Measurements from ENCODE around the gene KDM2A. TPM values are rescaled to one million over a fixed set of nuclear protein-coding genes. Genes with fewer than 3 reads are reported as not detected.

KDM2A gene
- total RNA-seq, 6 experiments from 2014 or later: 23.8 to 37.1 (median 33.4) TPM

DNA sequence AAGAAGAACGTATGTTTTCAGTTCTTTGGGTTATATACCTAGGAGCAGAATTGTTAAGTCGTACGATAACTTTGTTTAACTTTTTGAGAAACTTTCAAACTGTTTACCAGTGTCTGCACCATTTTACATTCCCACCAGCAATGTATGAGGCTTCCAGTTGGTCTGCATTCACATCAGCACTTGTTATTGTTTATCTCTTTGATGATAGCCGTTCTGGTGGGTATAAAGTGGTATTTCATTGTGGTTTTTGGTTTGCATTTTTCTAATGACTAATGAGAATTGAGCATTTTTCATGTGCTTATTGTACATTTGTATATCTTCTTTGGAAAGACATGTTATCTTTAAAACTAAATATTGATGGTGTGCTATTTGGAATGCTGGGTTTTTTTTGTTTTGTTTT is 59.8 kb downstream of the KDM2A start:
- WGBS (ENCODE audit: insufficient coverage, low coverage, low lambda C conversion rate, missing lambda C conversion rate): 83% methylated on average over 4 of the region's 4 CpGs
- Histone ChIP-seq H3K4me1 (no peaks in the 10 kb centered on the region), H3K9me3 (no peaks in the 10 kb centered on the region), H3K4me3 (no peak overlapping the region), H3K27me3 (no peaks in the 10 kb centered on the region), H3K27ac (no peak overlapping the region), H3K36me3 (peaks cover 2 to 41% (median 14%) of the 10 kb centered on the region in 4 donors)
- no peak for ATAC-seq
- no peak for DNase-seq
- TF ChIP-seq, protein P1, sequence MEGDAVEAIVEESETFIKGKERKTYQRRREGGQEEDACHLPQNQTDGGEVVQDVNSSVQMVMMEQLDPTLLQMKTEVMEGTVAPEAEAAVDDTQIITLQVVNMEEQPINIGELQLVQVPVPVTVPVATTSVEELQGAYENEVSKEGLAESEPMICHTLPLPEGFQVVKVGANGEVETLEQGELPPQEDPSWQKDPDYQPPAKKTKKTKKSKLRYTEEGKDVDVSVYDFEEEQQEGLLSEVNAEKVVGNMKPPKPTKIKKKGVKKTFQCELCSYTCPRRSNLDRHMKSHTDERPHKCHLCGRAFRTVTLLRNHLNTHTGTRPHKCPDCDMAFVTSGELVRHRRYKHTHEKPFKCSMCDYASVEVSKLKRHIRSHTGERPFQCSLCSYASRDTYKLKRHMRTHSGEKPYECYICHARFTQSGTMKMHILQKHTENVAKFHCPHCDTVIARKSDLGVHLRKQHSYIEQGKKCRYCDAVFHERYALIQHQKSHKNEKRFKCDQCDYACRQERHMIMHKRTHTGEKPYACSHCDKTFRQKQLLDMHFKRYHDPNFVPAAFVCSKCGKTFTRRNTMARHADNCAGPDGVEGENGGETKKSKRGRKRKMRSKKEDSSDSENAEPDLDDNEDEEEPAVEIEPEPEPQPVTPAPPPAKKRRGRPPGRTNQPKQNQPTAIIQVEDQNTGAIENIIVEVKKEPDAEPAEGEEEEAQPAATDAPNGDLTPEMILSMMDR (IDR thresholded peaks at IDR 0.05): no peak
- TF ChIP-seq POLR2A (IDR thresholded peaks at IDR 0.05): no peak
- intact Hi-C loops (cut with DNase I): loop anchor here in 1 of 2 donors (10.0 kb wide), 1 partner anchor 54 kb away; no protein-coding TSS in a partner anchor

DNA sequence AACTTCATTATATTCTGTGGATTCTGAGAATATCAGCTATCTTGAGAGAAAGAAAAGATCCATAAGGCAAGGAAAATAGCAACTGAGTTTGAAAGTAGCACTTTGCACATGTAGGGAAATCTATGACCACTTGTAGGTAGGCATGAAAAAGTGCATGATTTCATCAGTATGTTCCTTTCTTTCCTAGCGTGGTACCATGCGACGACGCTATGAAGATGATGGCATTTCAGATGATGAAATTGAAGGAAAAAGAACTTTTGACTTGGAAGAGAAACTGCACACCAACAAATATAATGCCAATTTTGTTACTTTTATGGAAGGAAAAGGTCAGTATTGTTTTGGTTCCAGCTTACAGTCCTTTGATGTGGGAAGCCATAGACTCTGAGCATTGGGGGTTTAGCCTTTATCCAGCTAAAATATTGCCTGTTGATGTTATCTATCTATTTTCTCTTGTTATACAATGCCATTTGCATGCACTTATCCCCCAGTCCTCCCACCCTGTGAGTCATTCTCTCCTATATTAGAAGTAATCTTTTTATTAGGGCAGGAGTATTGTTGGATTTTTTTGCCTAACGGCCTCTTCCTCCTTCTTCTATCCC is 60.9 kb downstream of the KDM2A start:
- H3K36me3 ChIP-seq: peaks cover 2 to 47% (median 14%) of the 10 kb centered on the region in 4 donors

DNA sequence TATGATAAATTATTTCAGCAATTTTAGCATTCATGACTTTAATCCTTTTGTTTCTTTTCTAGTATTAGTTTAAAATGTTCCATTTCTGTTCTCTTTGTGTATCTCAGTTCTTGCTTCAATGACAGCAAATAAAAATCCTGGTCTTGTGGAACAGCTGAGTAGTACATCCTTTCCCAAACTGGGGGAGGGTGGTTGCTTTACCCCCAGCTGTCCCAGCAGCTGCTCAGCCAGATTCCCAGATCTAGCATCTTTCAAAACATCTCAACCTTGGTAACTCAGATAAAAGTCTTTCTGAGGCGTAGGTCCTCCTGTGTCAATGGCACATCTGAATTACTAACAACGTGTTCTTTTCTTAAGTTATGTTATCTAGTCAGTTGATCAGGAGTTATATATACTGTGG is 75.0 kb downstream of the KDM2A start:
- Histone ChIP-seq H3K4me3 (no peak overlapping the region), H3K27ac (no peak overlapping the region), H3K36me3 (no peaks in the 10 kb centered on the region), H3K9me3 (no peaks in the 10 kb centered on the region), H3K4me1 (peaks cover 0 to 5% (median 2%) of the 10 kb centered on the region in 4 donors), H3K27me3 (no peaks in the 10 kb centered on the region)
- ATAC-seq (no peak), DNase-seq (no peak)
- intact Hi-C loops (cut with DNase I): no loop called here
- 87% methylated on average over 2 of the region's 2 CpGs for WGBS (ENCODE audit: insufficient coverage, low coverage, low lambda C conversion rate, missing lambda C conversion rate)
- TF ChIP-seq, protein P1 (IDR thresholded peaks at IDR 0.05): no peak
- no peak for TF ChIP-seq POLR2A (IDR thresholded peaks at IDR 0.05)

More for the DNA sequence above, 60.9 kb downstream of the KDM2A start:
- 83% methylated on average over 5 of the region's 5 CpGs for WGBS (ENCODE audit: insufficient coverage, low coverage, low lambda C conversion rate, missing lambda C conversion rate)
- TF ChIP-seq, protein P1 (IDR thresholded peaks at IDR 0.05): no peak
- no peak for TF ChIP-seq POLR2A (IDR thresholded peaks at IDR 0.05)
- no peak overlapping the region for H3K4me3 ChIP-seq
- DNase-seq (no peak), ATAC-seq (no peak)
- H3K9me3 ChIP-seq: no peaks in the 10 kb centered on the region
- no peak overlapping the region for H3K27ac ChIP-seq
- intact Hi-C loops (cut with DNase I): loop anchor here in 1 of 2 donors (10.0 kb wide), 1 partner anchor 55 kb away; no protein-coding TSS in a partner anchor
- no peaks in the 10 kb centered on the region for H3K4me1 ChIP-seq
- no peaks in the 10 kb centered on the region for H3K27me3 ChIP-seq

DNA sequence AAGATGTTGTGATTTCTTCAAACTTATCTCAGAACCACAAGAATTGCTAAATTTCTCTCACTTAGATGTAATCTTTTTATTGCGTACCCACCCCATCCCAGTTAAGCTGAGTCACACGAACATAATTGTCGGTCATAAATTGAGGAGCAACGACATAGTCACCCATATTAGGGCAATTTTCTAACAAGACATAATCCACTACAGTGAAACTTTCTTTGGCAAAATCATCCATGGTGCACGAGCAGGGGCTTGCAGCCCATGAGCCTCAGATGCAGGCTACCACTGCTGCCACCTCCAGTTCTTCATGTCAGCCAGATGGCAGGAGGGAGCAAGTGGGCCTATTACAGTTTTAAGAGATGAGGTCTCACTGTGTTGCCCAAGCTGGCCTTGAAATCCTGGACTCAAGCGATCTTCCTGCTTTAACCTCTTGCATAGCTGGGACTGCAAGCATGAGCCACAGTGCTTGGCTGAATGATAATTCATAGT is 77.0 kb downstream of the KDM2A start:
- ATAC-seq (no peak), DNase-seq (no peak)
- TF ChIP-seq POLR2A (IDR thresholded peaks at IDR 0.05): no peak
- TF ChIP-seq, protein P1 (IDR thresholded peaks at IDR 0.05): no peak
- no peak overlapping the region for H3K4me3 ChIP-seq
- intact Hi-C loops (cut with DNase I): no loop called here
- H3K27me3 ChIP-seq: no peaks in the 10 kb centered on the region
- H3K9me3 ChIP-seq: no peaks in the 10 kb centered on the region
- H3K27ac ChIP-seq: no peak overlapping the region
- no peaks in the 10 kb centered on the region for H3K4me1 ChIP-seq
- 73% methylated on average over 5 of the region's 6 CpGs for WGBS (ENCODE audit: insufficient coverage, low coverage, low lambda C conversion rate, missing lambda C conversion rate)
- H3K36me3 ChIP-seq: peaks cover 0 to 7% (median 0%) of the 10 kb centered on the region in 4 donors
